22Rv1 (cell line): Measurements from ENCODE around the gene CEPT1.

Source experiments
- H3K27ac ChIP-seq: fragments of 450-650 bp; 2 replicates; pipeline ENCODE4 v1.5.1; 2017
- ZFX ChIP-seq: fragments of 450-650 bp; IDR thresholded peaks from 2 replicates; pipeline ENCODE4 v1.6.1; 2017; ENCODE audit warnings: antibody characterized with exemption, borderline replicate concordance
- TF ChIP-seq, protein P1 (sequence below): fragments of 450-650 bp; IDR thresholded peaks from 2 replicates; pipeline ENCODE4 v1.5.1; 2017; ENCODE audit warnings: mild to moderate bottlenecking

CEPT1 gene

GRCh38 chr1:111203681-111204200 is 63.7 kb downstream of the CEPT1 start:
- H3K27ac ChIP-seq, result peak overlapping the region; percentile 55

DNA sequence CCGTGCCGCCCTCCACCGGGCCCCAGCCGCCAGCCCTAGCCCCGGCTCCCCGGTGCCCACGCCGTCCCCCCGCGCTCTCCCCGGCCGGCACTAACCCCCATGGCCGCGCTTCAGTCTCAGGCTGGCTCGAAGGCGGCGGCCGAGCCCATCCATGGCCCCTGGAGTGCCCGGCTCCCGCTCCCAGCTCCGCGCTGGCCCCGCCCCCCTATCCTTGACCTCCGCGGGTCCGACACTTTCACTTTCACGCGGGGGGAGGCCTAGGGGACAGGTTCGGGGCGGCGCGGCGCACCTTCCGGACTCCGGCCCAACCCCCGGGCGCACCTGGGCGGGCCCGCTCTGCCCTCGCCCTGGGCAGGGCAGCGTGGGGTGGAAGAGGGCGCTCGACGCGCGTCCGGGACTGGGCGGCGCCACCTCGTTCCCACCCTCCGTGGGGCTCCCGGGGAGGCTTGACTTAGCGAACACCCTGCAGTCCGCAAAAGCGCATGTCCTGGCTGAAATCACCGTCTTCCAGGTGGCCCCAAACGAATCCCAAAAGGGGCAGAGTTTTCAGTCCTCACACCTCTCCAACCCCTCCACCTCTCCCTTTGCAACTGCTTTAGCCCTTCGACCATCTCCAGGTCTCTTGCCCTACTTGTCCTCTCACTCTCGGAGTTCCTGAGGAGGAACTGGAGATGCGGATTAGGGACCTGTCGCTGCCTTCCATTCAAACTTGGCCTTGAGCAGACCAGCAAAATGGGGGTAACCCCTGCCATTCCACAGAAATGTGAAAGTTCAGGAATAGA is 64.4 kb downstream of the CEPT1 start:
- TF ChIP-seq, protein P1, sequence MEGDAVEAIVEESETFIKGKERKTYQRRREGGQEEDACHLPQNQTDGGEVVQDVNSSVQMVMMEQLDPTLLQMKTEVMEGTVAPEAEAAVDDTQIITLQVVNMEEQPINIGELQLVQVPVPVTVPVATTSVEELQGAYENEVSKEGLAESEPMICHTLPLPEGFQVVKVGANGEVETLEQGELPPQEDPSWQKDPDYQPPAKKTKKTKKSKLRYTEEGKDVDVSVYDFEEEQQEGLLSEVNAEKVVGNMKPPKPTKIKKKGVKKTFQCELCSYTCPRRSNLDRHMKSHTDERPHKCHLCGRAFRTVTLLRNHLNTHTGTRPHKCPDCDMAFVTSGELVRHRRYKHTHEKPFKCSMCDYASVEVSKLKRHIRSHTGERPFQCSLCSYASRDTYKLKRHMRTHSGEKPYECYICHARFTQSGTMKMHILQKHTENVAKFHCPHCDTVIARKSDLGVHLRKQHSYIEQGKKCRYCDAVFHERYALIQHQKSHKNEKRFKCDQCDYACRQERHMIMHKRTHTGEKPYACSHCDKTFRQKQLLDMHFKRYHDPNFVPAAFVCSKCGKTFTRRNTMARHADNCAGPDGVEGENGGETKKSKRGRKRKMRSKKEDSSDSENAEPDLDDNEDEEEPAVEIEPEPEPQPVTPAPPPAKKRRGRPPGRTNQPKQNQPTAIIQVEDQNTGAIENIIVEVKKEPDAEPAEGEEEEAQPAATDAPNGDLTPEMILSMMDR, result peak; percentile 27
- TF ChIP-seq ZFX, result no peak
- peak overlapping the region; percentile 55 for H3K27ac ChIP-seq

More at GRCh38 chr1:111203681-111204200, 63.7 kb downstream of the CEPT1 start:
- TF ChIP-seq, protein P1, result no peak
- no peak for TF ChIP-seq ZFX

- H3K27ac ChIP-seq, result no peak overlapping the region
- TF ChIP-seq, protein P1, result no peak
- TF ChIP-seq ZFX, result no peak
Observed at GRCh38 chr1:111204983-111205713, 65.1 kb downstream of the CEPT1 start.

GRCh38 chr1:111205714-111206050 is 65.7 kb downstream of the CEPT1 start:
- TF ChIP-seq, protein P1, result no peak
- TF ChIP-seq ZFX, result no peak
- H3K27ac ChIP-seq, result no peak overlapping the region

- no peak for TF ChIP-seq ZFX
- TF ChIP-seq, protein P1, result no peak
- H3K27ac ChIP-seq, result no peak overlapping the region
Observed at GRCh38 chr1:111208921-111209320, 68.9 kb downstream of the CEPT1 start.

DNA sequence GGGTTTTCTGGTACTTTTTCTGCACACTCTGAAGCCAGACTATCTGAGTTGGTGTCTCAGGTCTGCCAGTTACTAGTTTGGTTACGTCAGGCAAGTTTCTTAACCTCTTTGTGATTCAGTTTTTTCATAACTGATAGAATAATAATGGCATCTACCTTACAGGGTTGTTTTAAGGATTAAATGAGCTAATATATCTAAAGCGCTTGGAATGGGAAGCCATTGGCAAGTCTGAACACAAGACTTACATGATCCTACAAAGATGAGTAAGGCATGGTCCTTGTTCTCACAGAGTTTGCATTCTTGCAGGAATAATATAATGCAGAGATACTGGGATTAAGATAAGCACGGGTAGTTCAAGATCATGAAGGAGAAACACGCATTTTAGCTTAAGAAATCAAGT is 69.6 kb downstream of the CEPT1 start:
- TF ChIP-seq, protein P1, result no peak
- no peak for TF ChIP-seq ZFX
- no peak overlapping the region for H3K27ac ChIP-seq

GRCh38 chr1:111211921-111212320 is 71.9 kb downstream of the CEPT1 start:
- TF ChIP-seq, protein P1, result no peak
- no peak for TF ChIP-seq ZFX
- H3K27ac ChIP-seq, result no peak overlapping the region
